GM12873 (cell line): ENCODE data around the gene IMPA2.

Source experiments
- CTCF ChIP-seq: IDR thresholded peaks from 2 replicates; pipeline ENCODE4 v1.5.1; 2012; ENCODE audit warnings: low read depth, mild to moderate bottlenecking, moderate library complexity, low read length, control low read depth; ENCODE audit not compliant: insufficient read depth; ENCODE audit errors: missing control alignments

The IMPA2 gene

GRCh38 chr18:12026562-12026961, 45.3 kb downstream of the IMPA2 start:
- no peak for TF ChIP-seq CTCF

- TF ChIP-seq CTCF: no peak
Measured at GRCh38 chr18:12027046-12027445, 45.7 kb downstream of the IMPA2 start.

- no peak for TF ChIP-seq CTCF
Measured at GRCh38 chr18:12027480-12027879, 46.2 kb downstream of the IMPA2 start.

GRCh38 chr18:12028040-12028628, 46.8 kb downstream of the IMPA2 start:
- no peak for TF ChIP-seq CTCF

GRCh38 chr18:12028674-12029073, 47.4 kb downstream of the IMPA2 start:
- TF ChIP-seq CTCF: no peak

- no peak for TF ChIP-seq CTCF
Measured at GRCh38 chr18:12029786-12030584, 48.7 kb downstream of the IMPA2 start.

GRCh38 chr18:12030670-12031069, 49.4 kb downstream of the IMPA2 start:
- no peak for TF ChIP-seq CTCF
